Measurements from ENCODE around the gene PIGBOS1.

DNA sequence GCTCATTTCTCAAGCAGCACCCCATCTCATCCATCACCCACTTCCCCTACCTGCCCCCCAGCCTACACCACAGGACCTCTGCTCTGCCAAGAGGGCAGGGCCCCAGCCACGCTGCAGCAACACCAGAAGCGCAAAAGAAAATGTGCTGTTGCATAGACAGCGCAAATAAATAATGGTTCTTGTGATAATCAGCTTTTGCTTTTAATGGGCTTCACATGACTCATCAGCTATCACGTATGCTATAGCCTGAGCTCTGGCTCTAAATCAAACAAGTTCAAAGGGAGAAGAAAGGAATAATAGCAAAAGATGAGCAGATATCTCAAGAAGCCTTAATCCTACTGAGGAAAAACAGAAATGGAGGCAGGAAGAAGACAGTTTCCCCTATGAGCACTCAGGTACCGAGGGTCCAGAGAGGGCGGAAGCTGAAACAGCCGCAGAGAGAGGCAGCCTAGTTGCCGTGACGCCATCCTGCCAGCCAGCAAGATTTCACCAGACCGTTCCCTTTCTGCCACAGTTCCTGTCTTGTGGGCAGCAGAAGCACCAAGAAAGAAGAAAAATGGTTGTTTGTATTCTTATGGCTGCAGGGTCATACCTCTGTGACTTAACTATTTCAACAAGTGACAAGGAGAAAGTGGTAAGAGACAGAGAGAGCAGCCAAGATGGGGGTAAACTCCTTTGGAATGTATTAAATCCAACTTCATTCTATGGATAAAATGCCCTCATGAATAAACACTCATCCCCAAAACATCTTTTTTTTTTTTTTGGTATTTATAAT lies 51.3 kb downstream of the PIGBOS1 start:
- TF ChIP-seq, protein P1, sequence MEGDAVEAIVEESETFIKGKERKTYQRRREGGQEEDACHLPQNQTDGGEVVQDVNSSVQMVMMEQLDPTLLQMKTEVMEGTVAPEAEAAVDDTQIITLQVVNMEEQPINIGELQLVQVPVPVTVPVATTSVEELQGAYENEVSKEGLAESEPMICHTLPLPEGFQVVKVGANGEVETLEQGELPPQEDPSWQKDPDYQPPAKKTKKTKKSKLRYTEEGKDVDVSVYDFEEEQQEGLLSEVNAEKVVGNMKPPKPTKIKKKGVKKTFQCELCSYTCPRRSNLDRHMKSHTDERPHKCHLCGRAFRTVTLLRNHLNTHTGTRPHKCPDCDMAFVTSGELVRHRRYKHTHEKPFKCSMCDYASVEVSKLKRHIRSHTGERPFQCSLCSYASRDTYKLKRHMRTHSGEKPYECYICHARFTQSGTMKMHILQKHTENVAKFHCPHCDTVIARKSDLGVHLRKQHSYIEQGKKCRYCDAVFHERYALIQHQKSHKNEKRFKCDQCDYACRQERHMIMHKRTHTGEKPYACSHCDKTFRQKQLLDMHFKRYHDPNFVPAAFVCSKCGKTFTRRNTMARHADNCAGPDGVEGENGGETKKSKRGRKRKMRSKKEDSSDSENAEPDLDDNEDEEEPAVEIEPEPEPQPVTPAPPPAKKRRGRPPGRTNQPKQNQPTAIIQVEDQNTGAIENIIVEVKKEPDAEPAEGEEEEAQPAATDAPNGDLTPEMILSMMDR (IDR thresholded peaks at IDR 0.05) = no peak
- TF ChIP-seq POLR2A (IDR thresholded peaks at IDR 0.05) = no peak

Data from lower leg skin (tissue), 3 donors.